Activated CD4-positive, CD25-positive, alpha-beta regulatory T cell (primary cell): Measurements from ENCODE around the gene LDLRAD4.

Source experiments
- DNase-seq, 4 experiments: peaks; one replicate each; lab custom pipeline; 2025; lab: John Stamatoyannopoulos, UW

The LDLRAD4 gene

DNA sequence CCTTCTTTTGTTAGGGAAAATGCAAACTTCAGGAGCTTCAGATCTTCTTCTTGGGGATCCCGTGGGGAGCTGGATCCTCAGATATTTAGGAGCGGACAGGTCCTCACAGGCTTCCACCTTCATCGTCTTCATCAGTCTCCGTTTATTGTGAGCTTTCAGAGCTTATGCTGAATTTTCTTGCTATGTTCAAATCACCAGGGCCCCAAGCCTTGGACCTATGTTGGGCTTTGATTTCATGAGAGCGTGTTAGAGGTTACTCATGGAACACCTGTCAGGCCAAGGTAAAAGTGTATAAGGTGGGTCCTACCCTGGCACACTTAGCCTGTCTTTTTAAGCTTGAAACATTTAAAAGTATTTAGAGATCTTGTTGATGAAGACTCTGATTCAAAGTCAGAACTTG is 294.9 kb downstream of the LDLRAD4 start:
- DNase-seq = no peak

DNA sequence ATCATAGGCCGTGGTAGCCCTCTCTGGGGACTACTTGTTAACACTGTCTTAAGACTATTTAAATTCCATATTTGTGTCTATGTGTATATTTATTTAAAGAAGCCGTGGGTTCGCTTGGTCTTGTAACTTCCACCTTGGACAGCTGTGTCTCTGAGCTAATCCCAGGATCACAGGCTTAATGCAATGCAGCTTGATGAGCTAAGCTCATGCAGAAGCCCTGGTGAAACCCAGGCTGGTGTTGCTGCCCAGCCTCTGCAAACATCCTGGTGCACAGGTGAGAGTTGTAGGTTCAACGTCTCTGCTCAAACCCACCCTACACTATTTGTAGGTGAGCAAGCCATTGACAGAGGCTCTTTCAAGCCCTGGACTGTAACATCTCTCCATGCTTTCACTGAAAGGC is 296.0 kb downstream of the LDLRAD4 start:
- no peak for DNase-seq

DNA sequence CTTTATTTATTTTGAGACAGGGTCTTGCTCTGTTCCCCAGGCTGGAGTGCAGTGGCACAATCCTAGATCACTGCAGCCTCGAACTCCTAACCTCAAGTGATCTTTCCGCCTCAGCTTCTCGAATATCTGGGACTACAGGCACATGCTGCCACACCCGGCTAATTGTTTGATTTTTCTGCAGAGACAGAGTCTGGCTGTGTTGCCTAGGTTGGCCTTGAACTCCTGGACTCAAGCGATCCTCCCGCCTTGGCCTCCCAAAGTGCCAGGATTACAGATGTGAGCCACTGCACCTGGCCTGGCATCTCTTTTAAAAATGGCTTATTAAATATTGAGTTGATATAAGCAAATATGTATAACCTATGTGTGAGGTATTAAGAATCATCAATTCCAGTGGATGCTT is 298.3 kb downstream of the LDLRAD4 start:
- DNase-seq = no peak

DNA sequence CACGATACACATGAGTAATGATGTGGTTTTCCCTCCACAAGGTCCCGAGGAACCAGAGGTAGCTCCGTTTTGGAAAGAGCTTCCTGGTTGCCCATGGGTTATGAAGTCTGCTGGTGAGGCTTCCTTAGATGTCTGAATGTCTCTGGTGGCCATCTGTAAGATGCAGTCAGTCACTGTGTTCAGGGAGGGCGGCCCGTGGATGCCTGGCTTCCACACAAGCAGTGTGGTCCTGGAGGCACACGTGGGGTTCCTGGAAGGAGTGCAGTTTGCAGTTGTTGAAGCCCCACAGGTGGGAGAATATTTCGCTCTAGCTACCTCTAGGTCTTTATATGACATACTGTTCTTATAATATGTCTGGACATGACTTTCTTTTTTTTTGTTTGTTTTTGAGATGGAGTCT is 298.8 kb downstream of the LDLRAD4 start:
- no peak for DNase-seq

DNA sequence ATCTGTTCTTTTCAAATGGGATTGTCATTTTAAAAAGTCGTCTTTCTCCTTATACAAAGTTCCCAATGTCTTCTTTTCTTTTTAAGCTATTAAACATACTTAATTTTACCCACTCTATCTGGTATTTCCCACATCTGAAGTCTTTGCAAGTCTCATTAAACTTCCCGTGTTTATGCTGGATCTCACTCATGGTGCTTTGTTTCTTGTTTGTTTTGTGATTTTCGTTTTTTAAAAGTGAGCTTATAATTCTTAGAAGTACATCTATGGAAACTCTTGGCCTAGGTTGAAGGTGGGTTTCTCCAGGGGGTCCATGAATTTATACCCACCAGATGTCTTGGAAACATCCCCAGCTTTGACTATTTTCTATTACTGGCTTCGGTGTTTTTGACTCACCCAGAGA is 299.8 kb downstream of the LDLRAD4 start:
- no peak for DNase-seq

DNA sequence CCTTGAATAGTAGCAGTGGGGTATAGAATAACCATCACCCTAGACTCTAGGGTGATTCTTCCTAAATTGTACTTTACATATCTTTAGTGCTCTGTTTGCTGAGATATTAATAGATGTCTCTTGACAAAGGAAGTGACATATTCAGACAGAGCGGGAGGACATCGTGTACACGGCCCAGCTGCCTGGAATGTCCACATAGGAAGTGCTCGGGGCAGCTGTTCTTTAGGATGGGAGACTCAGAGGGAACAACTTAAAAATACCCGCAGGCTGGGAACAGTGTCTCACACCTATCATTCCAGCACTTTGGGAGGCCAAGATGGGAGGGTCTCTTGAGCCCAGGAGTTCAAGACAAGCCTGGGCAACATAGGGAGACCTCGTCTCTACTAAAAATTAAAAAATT is 301.7 kb downstream of the LDLRAD4 start:
- no peak for DNase-seq

DNA sequence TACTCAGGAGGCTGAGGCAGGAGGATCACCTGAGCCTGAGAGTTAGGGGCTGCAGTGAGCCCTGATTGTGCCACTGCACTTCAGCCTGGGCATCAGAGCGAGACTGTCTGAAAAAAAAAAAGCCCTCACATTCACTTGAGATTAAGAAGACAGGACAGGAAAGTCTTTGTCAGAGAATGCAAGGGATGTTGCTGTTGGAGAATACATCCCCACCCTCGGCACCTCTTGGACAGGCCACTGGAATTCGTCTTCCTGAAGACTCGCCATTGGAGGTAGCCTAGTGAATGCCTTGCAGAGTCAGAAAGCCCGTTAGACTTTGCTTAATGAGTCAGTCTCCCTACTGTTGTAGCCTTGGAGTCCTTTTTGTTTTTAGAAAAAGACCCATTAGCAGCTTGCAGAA is 302.2 kb downstream of the LDLRAD4 start:
- DNase-seq = no peak

DNA sequence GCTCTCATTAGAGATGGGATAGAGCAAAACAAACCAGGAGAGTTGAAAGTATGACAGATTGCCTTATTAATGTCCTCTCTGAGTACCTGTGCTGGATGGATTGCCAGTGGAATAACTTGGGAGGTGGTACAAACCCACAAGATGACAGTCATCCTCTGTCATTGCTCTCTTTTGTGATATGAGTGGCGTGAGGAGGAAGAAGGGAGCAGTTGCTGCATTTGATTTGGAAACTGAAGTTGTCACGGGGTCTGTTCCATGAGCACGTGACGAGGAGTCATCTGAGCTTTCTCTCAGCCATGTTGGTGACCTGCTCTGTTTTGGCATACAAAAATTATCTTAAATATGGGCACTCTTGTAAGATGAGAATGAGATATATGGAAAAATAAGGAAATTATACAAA is 302.9 kb downstream of the LDLRAD4 start:
- DNase-seq = no peak

DNA sequence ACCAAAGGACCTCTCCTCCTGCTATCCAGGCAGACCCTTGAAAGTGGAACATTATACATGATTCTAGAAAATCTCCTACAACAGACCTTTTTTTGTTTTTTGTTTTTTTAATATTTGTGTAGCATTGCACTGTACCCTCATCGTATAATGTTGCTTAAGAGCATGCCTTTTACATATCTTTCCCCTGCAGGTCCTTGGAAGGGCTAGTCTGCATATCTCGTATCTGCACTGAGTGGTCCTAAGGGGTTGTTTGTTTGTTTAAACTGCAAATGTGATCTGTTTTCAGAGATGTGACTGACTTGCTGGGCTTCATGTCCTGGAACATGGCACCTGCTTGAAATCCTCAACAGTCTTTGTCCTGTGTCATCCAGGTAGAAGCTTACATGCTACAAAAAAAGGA is 303.7 kb downstream of the LDLRAD4 start:
- no peak for DNase-seq

DNA sequence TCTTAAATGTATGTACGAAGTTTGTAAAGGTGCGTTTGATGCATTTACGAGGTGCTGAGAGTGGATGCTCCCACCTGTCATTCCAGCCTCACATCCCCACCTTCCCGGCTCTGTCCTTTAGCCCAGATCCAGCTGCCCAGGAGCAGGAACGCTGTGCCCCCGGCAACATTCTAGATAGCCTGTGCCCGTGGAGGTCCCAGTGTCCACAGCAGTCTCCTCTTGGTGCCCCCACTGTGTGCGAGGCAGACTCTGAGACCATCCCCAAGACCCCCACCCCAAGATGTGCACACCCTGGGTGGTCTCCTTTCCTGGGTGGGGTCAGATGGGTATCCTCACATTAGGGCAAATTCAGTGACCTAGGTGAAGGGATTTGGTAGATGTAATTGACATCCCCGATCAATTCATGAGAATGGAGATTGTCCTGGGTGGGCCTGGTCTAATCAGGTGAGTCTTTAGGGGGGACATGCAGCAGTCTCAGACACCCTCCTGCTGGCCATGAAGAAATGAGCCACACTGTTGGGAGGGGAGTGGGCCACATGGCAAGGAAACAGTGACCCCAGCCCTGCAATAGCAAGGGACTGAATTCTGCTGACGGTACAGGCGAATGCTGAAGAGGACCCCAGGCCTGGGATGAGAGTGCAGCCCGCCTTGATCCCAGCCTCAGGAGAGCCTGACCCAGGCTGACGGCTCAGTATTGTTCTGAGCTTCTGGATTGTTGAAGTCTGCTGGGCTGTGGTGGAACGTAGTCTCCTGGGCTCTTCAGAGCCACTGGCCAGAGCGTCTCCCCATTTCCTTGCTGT is 304.5 kb downstream of the LDLRAD4 start:
- DNase-seq = no peak

DNA sequence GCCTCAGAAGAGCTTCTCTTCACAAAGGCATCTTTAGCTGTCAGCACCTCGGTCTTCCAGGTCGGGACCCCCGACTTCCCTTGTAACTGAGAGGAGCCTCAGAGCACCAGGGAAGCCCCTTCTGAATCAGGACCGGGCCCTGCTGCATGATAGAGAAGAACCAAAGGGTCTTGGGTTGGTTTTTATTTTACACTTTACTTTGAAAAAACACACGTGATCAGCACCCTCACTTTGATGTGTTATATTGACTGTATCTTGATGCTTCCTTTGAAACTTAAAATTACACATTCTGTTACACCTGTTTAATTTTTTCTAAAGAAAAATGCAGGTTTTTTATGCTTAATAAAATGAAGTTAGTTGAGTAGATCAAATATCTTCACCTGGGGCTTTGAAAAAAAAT is 305.5 kb downstream of the LDLRAD4 start:
- no peak for DNase-seq

DNA sequence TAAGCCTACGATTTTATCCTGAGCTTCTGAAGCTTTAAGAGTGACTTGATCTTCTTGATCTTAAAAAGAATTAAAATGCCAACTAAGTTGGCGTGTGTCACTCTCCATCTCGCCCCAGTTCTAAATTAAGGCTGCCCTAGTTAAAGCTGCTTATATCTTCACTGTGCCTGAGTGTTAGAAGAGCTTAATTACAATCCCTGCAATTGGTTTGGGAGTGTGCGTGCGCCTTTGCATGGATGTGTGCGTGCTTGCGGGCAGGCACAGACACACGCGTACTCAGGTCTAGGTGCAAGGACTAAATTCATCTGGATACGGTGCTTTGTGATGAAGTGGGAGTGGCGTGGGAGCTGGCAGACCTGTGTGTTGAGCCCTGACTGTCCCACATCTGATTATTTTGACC is 306.3 kb downstream of the LDLRAD4 start:
- no peak for DNase-seq

DNA sequence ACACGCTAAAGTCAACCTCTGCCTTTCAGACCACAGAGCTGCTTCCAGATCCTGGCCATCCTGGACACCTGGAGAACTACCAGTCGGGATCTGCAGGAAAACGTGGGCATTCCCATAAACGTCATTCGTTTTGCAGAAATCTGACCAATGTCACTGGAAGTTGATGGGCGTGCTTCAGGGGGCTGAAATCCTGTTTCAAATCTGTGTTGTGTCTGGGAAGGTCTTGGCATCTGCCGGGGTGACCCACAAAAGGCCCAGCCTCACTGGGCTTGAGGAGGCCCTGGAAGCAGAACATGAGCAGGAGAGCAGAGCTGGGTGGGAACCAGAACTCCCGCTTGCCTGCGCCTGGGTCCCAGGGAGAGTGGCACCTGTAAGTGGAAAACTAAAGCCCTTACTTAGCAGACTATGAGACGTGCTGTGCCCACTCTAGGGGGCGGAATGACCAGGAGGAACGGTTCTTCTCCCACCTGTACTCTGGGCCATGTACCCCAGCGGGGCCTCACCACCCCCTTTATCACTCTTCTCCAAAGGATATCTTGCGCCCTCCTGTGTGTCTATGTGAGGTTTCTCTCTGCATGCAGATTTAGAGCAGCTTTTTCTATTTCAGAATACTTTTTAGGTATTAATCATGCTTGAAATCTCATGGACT is 306.9 kb downstream of the LDLRAD4 start:
- DNase-seq = no peak

DNA sequence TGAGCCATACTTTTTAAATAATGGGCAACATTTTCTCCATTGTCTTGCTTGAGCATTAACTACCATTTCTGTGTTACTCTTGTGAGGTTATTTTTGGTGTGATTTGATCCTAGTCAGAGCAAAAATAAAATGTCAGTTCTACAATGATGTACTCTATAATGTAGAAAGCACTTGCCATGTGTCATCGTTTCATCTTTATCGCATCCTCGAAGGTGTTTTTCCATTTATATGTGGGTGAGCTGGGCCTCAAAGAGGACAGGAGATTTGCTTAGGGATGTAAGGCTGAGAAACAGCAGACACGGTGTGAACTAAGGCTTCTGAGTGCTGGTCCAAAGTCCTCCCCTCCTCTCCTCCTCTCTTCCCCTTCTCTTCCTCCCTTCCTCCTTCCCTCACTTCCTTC is 308.0 kb downstream of the LDLRAD4 start:
- DNase-seq = no peak

DNA sequence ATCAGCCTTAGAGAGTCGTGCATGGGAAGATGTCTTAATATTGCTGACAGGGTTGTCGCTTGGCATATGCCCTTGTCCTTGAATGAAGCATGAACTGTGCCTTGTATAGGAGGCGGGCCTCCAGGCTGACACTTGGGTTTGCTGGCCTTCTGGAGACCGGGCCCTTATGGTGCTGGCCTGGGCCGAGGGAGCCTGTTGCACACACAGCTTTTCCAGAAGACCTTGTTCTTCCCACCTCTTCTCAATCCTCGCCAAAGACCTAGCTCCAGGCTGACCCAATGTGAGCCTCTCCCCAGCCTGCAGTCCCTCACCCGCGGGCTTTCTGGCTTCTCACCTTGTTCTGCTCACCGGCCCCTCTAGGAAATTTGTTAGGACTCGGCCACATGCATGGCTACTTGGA is 308.7 kb downstream of the LDLRAD4 start:
- DNase-seq = no peak

DNA sequence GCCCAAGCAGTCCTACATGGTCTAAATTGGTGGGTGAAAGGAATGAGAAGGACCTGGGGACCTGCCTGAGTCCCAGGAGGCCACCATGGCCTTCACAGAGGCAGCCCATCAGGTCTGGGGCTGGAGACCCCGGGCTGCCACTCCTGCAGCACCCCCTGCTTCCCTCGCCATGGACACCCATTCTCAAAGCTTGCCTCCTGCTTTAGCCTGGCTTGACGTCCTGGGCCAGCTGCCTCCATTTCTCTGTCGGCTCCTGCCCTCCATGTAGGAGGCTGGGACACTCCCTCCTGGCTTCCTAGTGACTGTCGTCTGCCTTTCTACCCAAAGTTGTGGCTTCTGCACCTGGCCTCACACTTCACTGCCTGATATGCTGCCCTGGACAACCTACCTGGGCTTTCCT is 309.2 kb downstream of the LDLRAD4 start:
- DNase-seq = no peak

DNA sequence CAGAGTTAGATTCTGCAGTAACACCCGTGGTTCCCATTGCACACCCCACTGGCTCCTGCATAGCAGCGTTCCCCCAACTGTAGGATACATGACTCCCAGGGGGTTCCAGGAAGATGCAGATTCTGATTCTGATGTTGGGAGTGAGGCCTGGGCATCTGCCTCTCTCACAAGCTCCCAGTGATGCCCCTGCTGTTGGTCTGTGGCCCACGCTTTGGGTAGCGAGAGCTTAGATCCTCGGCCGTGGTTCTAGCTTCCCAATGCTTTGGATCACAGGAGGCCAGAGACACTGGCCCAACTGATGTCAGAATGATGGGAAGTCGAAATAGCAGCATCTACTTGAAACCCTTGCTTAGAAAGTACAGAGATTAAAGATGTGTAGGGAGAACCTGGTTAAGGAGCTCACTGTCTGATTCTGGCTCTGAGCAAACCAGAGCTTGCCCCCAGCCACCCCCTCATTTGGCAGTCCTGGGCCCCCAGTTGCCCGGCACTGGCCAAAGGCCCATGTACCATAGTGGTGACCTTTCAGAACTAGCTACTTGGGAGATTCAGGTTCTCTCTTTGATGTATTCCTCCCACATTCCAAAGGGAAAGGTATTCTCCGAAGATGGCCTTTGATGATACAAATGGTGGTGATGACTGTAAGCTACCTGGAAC is 310.3 kb downstream of the LDLRAD4 start:
- no peak for DNase-seq

DNA sequence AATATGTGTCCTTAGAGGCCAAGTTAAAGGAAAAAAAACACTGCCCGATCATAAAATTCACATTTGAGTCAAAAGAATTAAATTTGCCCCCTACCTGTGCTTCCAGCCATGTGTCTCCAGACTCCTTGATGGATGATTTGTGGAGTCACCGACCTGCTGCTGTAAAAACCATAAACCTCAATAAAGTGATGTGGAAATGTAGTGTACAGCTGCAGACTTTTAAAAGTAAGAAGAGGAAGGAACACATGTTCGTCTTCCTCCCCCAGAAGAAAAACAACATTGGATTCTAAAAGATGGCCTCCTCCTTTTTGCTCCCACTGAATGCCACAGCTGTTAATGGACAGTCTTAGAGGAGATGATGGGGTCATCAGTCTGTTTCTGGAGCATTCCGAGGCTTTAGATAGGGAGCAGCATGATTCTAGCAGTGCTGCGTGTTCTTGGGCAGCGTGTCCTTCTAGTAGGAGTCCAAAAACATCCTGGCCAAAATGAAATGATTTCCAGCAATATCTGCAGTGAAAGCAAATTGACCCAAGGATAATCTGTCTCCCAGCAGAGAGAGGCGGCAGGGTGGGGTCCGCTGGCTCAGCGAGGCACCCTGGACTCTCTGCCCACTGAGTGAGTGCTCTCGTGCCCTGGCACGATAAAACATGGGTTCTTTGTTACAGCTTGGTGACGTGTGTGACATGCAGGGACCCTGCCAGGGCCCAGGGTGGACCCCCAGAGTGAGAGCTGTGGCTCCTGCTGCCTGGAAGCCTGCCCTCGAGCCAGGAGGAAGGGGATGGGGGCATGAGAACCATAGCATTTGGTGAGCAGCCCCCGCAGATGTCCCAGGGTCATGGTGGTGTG is 311.7 kb downstream of the LDLRAD4 start:
- no peak for DNase-seq

DNA sequence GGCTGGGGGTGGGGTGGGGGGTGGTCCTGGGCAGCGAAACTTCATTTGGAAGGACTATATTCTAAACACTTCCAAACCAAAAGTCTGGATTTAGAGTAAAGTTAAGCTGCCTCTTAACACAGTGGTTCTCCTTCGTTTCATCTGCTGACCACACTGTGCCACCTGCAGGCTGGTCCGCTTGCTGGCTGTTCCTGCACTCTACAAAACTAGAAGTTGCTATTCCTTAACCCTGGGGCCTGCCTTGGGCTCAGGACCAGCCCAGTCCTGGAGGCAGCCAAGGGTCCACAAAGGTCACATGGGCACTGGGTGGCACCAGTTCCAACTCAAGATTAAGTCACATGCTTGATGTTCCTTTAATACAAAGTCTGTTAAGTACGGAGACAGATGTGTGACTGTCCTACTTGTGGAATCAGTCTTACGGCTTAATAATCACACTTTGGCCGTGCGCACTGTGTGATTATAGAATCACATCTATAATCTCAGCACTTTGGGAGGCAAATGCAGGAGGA is 312.4 kb downstream of the LDLRAD4 start:
- DNase-seq = no peak

DNA sequence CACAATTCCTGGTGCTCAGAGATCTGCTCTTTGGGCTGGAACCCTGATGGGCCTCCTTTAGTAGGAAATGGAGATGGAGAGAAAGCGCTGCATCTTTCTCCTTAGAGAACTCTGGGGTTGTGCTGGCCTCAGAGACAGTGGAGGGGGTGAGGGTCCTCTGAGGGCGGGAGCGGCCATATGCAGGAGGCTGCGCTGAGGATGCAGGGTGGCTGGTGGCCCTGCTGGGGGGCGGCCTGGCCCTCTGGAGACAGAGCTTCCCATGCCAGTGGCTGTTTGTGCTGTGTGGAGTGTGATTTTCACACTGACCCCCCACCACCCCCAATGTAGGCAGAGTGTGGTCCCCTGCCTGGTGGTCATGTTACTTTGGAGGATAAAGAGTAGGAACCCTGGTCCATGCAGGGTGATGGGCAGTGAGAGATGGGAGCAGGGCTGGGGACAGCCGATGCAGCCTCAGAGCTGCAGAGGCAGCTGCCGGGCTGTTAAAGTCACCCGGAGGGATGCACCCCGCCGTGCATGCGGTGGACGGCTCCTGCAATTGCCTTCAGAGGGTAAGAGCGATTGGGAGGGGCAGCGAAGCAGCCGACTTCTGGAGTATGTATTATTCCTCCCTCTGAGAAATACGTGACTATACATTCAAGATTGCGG is 313.2 kb downstream of the LDLRAD4 start:
- no peak for DNase-seq

DNA sequence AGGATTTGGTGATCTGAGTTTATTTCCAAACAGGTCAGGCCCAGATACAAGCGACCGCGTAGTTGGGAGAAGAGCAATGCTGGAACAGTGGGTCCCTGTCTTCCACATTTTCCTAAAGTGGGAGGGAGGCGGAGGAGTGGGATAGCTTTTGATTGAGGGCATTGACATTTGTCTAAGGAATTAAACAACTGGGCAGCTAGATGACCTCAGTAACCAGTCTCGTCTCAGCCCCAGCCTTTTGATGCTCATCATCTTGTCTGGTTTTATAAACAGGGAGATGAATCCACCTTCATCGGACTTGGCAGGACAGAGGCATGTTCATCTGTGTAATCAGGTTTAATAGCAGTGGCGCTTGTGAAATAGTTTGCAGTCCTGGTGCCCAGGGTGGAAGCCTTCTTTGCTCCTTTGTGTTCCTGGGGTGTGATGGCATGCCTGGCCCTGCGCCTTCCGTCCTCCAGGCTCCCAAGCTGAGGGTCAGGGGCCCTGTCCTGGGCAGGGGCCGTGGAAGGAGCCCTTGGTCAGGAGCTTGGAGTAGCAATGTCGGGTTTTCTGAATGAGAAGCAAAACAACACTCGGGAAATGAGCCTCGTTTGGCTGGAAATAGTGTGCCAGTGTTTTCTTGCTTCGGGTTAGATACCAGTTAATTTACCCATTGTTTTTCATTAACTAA is 314.0 kb downstream of the LDLRAD4 start:
- no peak for DNase-seq
